SH-SY5Y (cell line): ENCODE results near the gene CHAT.

Experiments used
- GATA2 ChIP-seq: IDR thresholded peaks from 2 replicates; pipeline ENCODE4 v1.6.1; 2011; ENCODE audit warnings: mild to moderate bottlenecking, low read depth, low read length
- GATA3 ChIP-seq: IDR thresholded peaks from 2 replicates; pipeline ENCODE4 v1.6.1; 2011; ENCODE audit warnings: low read depth, mild to moderate bottlenecking, low read length, moderate library complexity

GRCh38 chr10:49698679-49699078 lies 84.8 kb downstream of the CHAT start:
- TF ChIP-seq GATA2: no peak
- no peak for TF ChIP-seq GATA3
